Measurements from ENCODE around the gene SPC25. TPM values are rescaled to one million over a fixed set of nuclear protein-coding genes. Genes with fewer than 3 reads are reported as not detected.
"Not testable (repeated sequence)": the region's sequence is repeated elsewhere in the genome, so short reads cannot be mapped to it uniquely, and the experiment has no call there.

The SPC25 gene
- 17.9 and 19.9 TPM in 2 replicates for total RNA-seq

DNA sequence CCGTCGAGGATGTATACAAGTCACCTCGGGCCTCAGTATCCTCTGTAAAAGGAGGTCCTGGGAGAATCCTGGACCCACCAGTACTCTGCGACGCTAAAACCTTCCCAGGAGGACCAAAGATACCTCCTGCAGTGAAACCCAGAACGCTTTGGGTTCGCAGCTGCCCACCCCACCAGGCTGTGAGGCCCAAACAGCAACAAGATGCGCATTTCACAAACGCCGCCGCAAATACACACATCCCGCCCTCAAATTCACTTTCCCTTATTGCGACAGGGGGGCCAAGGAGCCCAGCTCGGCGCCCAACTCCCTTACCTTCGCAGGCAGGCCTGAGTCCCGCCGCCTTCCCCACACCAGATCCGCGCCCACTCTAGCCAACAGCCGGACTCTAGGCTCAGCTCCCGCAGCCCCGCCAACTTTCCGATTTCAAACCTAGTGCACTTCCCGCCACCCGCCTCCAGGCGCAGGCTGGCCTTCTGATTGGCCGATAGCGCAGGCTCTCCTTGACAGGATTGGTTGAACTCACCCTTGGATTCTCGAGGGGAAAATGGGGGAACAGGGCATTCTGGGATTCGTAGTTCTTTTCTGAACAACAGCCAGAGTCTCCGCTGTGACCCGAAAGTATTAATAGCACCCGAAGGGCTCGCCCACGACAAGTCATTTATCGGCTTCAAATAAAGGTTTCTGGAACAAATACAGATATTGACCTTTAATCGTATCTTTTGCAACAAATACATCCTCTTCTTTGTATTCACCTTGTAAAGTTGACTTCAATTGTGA, at the start of gene SPC25:
Gene SPC25 (minus strand): TSS at position 425 of the 777 bp plus-strand sequence. CDS start 911 bp downstream, outside the sequence.
- Mint-ChIP-seq H3K27ac (peak within 1 kb of the TSS; percentile 92), H3K4me3 (peak within 1 kb of the TSS; percentile 98), H3K4me1 (ENCODE audit: low read depth) (peaks cover 32% of the 10 kb centered on the region), H3K9me3 (no peaks in the 10 kb centered on the region), H3K27me3 (ENCODE audit: insufficient read depth) (peaks cover 21% of the 10 kb centered on the region), H3K36me3 (ENCODE audit: low read depth) (peaks cover 15% of the 10 kb centered on the region)
- DNase-seq (ENCODE audit: low spot score) = peak; percentile 87
- intact Hi-C loops (cut with micrococcal nuclease) = loop anchor here (1.0 to 10.0 kb wide), 4 partner anchors 457 to 935 kb away; partner anchors contain the start of genes METTL5 and UBR3

GRCh38 chr2:168939918-168940317, 49.7 kb upstream of the SPC25 start:
- DNase-seq (ENCODE audit: low spot score) = no peak
- intact Hi-C loops (cut with micrococcal nuclease) = no loop called here
- Mint-ChIP-seq H3K4me1 (ENCODE audit: low read depth) (no peaks in the 10 kb centered on the region), H3K27ac (no peak overlapping the region), H3K36me3 (ENCODE audit: low read depth) (no peaks in the 10 kb centered on the region), H3K9me3 (no peaks in the 10 kb centered on the region), H3K27me3 (ENCODE audit: insufficient read depth) (peaks cover 16% of the 10 kb centered on the region), H3K4me3 (no peak overlapping the region)

- DNase-seq (ENCODE audit: low spot score) = no peak
- intact Hi-C loops (cut with micrococcal nuclease) = no loop called here
- no peak overlapping the region for H3K4me3 Mint-ChIP-seq
- peaks cover 17% of the 10 kb centered on the region for H3K27me3 Mint-ChIP-seq (ENCODE audit: insufficient read depth)
- H3K36me3 Mint-ChIP-seq (ENCODE audit: low read depth) = no peaks in the 10 kb centered on the region
- no peak overlapping the region for H3K27ac Mint-ChIP-seq
- no peaks in the 10 kb centered on the region for H3K9me3 Mint-ChIP-seq
- no peaks in the 10 kb centered on the region for H3K4me1 Mint-ChIP-seq (ENCODE audit: low read depth)
These were observed 48.8 kb upstream of the SPC25 start for GRCh38 chr2:168939061-168939460.

DNA sequence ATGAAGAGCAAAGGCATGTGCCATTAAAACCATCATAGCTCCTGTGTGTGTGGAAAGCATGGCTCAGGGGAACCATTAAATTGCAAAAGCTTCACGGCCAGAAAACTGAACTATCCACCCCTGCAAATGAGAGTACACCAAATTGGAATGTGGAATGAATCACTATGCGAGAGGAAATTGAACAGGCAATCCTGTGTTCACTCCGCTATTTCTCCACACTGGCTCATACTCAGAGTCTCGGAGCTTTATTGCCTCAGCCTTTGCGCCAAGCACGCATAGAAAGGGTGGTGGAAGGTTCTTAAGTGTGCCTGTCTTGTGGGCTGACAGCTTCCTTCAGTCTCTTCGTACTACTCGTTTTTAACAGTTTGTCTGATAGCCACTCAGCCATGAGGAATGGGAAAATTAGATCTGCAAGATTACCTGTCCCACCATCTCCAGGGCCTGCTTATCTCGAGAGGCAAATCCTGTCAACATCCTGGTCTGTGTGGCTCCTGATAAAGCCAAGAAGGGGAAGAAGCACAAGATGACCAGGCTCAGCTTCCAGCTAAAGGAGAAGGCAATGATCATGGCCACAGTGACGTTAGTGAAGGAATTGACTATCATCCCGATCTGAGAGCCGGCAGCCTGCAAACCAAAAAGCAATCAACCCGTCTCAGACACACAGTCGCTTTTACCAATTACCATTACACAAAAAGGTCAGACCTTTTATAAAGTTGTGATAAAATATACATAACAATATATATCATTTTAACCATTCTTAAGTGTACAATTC, 45.8 kb upstream of the SPC25 start:
- Mint-ChIP-seq H3K9me3 (no peaks in the 10 kb centered on the region), H3K27me3 (ENCODE audit: insufficient read depth) (peaks cover 15% of the 10 kb centered on the region), H3K4me1 (ENCODE audit: low read depth) (no peaks in the 10 kb centered on the region), H3K4me3 (no peak overlapping the region), H3K36me3 (ENCODE audit: low read depth) (no peaks in the 10 kb centered on the region), H3K27ac (no peak overlapping the region)
- DNase-seq (ENCODE audit: low spot score) = no peak
- intact Hi-C loops (cut with micrococcal nuclease) = no loop called here

DNA sequence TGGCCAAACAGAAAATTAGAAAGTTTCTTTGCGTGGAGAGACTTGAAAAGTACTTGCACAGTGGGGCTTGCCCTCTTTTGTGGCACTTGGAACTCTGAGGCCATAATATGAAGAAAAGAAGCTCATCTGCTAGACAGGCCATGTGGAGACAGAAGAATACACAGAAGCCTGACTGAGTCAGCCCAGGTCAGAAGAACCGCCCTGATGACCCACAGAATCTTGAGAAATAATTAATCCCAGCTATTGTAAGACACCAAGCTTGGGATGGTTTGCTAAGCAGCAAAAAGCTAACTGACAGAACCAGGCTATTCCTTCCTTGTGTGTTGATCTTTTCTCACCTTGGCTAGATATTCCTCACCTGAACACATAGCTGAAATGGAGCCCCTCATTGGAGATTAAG, 44.6 kb upstream of the SPC25 start:
- intact Hi-C loops (cut with micrococcal nuclease) = no loop called here
- peaks cover 25% of the 10 kb centered on the region for H3K27me3 Mint-ChIP-seq (ENCODE audit: insufficient read depth)
- no peak for DNase-seq (ENCODE audit: low spot score)
- no peaks in the 10 kb centered on the region for H3K9me3 Mint-ChIP-seq
- no peaks in the 10 kb centered on the region for H3K36me3 Mint-ChIP-seq (ENCODE audit: low read depth)
- H3K27ac Mint-ChIP-seq = no peak overlapping the region
- H3K4me1 Mint-ChIP-seq (ENCODE audit: low read depth) = no peaks in the 10 kb centered on the region
- H3K4me3 Mint-ChIP-seq = no peak overlapping the region

DNA sequence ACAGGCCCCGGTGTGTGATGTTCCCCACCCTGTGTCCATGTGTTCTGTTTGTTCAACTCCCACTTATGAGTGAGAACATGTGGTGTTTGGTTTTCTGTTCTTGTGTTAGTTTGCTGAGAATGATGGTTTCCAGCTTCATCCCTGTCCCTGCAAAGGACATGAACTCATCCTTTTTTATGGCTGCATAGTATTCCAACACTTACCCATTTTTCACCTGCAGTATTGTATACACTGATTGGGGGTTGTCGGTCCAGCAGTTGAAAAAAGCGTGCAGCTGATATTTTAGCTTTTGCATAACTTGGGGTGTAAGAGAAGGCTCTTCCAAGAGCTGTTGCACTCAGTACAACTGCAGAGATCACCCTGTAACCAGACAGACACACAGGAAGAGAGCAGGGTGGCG, 41.9 kb upstream of the SPC25 start:
- DNase-seq (ENCODE audit: low spot score); H3K4me1 Mint-ChIP-seq (ENCODE audit: low read depth); H3K27ac Mint-ChIP-seq; H3K9me3 Mint-ChIP-seq; H3K36me3 Mint-ChIP-seq (ENCODE audit: low read depth); intact Hi-C loops (cut with micrococcal nuclease); H3K4me3 Mint-ChIP-seq: not testable (repeated sequence)
- H3K27me3 Mint-ChIP-seq (ENCODE audit: insufficient read depth) = peaks cover 34% of the 10 kb centered on the region

GRCh38 chr2:168930242-168930641, 40.0 kb upstream of the SPC25 start:
- H3K4me3 Mint-ChIP-seq = no peak overlapping the region
- intact Hi-C loops (cut with micrococcal nuclease) = no loop called here
- no peak overlapping the region for H3K27ac Mint-ChIP-seq
- no peaks in the 10 kb centered on the region for H3K36me3 Mint-ChIP-seq (ENCODE audit: low read depth)
- H3K9me3 Mint-ChIP-seq = no peaks in the 10 kb centered on the region
- no peaks in the 10 kb centered on the region for H3K4me1 Mint-ChIP-seq (ENCODE audit: low read depth)
- no peak for DNase-seq (ENCODE audit: low spot score)
- H3K27me3 Mint-ChIP-seq (ENCODE audit: insufficient read depth) = peaks cover 38% of the 10 kb centered on the region

GRCh38 chr2:168929031-168929430, 38.8 kb upstream of the SPC25 start:
- Mint-ChIP-seq H3K27ac (no peak overlapping the region), H3K27me3 (ENCODE audit: insufficient read depth) (peaks cover 28% of the 10 kb centered on the region), H3K4me3 (no peak overlapping the region), H3K36me3 (ENCODE audit: low read depth) (no peaks in the 10 kb centered on the region), H3K4me1 (ENCODE audit: low read depth) (no peaks in the 10 kb centered on the region), H3K9me3 (no peaks in the 10 kb centered on the region)
- intact Hi-C loops (cut with micrococcal nuclease) = no loop called here
- no peak for DNase-seq (ENCODE audit: low spot score)

DNA sequence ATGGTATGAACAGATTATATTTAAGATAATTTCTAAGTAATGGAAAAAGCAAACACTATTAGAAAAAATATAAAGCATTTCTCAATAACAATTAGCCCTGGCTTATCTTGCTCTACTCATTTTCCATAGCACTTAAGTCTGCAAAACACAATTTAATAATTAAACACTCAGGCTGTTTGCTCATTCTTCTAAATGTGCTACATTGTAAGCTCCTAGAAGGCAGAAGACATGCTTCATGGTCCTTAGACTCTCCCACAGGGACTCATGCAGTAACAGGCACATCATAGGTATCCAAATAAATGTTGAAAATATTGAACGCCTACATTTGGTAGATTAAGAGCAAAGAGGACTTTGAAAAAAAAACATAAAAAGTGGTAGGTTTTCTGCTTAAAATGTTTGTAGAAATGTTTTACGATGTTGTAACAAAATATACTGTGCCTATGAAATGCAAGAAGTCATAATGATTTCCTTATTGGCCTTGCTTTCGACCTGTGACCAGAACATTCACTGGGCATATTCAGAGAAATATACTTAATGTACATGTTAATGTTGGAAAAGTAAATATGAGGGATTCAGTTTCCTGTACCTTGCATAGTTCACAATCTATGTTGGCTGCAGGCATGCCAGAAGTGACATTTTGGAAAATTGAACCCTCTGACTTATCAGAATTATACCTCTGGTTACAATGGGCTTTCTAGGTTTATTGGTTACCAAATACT, 38.0 kb upstream of the SPC25 start:
- Mint-ChIP-seq H3K36me3 (ENCODE audit: low read depth) (no peaks in the 10 kb centered on the region), H3K27ac (no peak overlapping the region), H3K4me1 (ENCODE audit: low read depth) (no peaks in the 10 kb centered on the region), H3K4me3 (no peak overlapping the region), H3K9me3 (no peaks in the 10 kb centered on the region), H3K27me3 (ENCODE audit: insufficient read depth) (peaks cover 32% of the 10 kb centered on the region)
- no peak for DNase-seq (ENCODE audit: low spot score)
- intact Hi-C loops (cut with micrococcal nuclease) = no loop called here

- intact Hi-C loops (cut with micrococcal nuclease) = no loop called here
- Mint-ChIP-seq H3K27ac (no peak overlapping the region), H3K9me3 (no peaks in the 10 kb centered on the region), H3K36me3 (ENCODE audit: low read depth) (no peaks in the 10 kb centered on the region), H3K27me3 (ENCODE audit: insufficient read depth) (peaks cover 40% of the 10 kb centered on the region), H3K4me1 (ENCODE audit: low read depth) (no peaks in the 10 kb centered on the region), H3K4me3 (no peak overlapping the region)
- DNase-seq (ENCODE audit: low spot score) = no peak
These were observed 36.6 kb upstream of the SPC25 start for GRCh38 chr2:168926621-168927386.

- Mint-ChIP-seq H3K4me1 (ENCODE audit: low read depth) (peaks cover 7% of the 10 kb centered on the region), H3K27me3 (ENCODE audit: insufficient read depth) (peaks cover 19% of the 10 kb centered on the region), H3K4me3 (no peak overlapping the region), H3K9me3 (no peaks in the 10 kb centered on the region), H3K36me3 (ENCODE audit: low read depth) (no peaks in the 10 kb centered on the region), H3K27ac (no peak overlapping the region)
- intact Hi-C loops (cut with micrococcal nuclease) = loop anchor here (1.0 to 5.0 kb wide), 4 partner anchors 147 to 783 kb away; no protein-coding TSS in a partner anchor
- DNase-seq (ENCODE audit: low spot score) = no peak
These were observed 30.4 kb upstream of the SPC25 start for GRCh38 chr2:168920504-168921157.

GRCh38 chr2:168916331-168916675, 26.1 kb upstream of the SPC25 start:
- DNase-seq (ENCODE audit: low spot score) = no peak
- no peaks in the 10 kb centered on the region for H3K9me3 Mint-ChIP-seq
- H3K36me3 Mint-ChIP-seq (ENCODE audit: low read depth) = peaks cover 3% of the 10 kb centered on the region
- H3K4me1 Mint-ChIP-seq (ENCODE audit: low read depth) = peaks cover 15% of the 10 kb centered on the region
- no peak overlapping the region for H3K4me3 Mint-ChIP-seq
- H3K27me3 Mint-ChIP-seq (ENCODE audit: insufficient read depth) = peaks cover 25% of the 10 kb centered on the region
- H3K27ac Mint-ChIP-seq = no peak overlapping the region
- intact Hi-C loops (cut with micrococcal nuclease) = loop anchor here (2.0 kb wide), 1 partner anchor 426 kb away; no protein-coding TSS in a partner anchor
